Glutamatergic neuron (in vitro differentiated cells): ENCODE data around the gene AHNAK2. TPM values are rescaled to one million over a fixed set of nuclear protein-coding genes. Genes with fewer than 3 reads are reported as not detected.

Experiments used
- DNase-seq: peaks from one replicate; pipeline ENCODE4 v3.0.0; 2022
- H3K27ac Mint-ChIP-seq: one replicate; pipeline ENCODE4 v1.8.0; 2020; ENCODE audit warnings: mild to moderate bottlenecking, mixed read lengths, inconsistent platforms; ENCODE audit not compliant: unreplicated experiment
- H3K27me3 Mint-ChIP-seq: one replicate; pipeline ENCODE4 v1.8.0; 2020; ENCODE audit warnings: mild to moderate bottlenecking, moderate library complexity, mixed read lengths, inconsistent platforms; ENCODE audit not compliant: unreplicated experiment
- H3K36me3 Mint-ChIP-seq: one replicate; pipeline ENCODE4 v1.8.0; 2020; ENCODE audit warnings: mild to moderate bottlenecking, mixed read lengths, inconsistent platforms; ENCODE audit not compliant: unreplicated experiment
- H3K4me1 Mint-ChIP-seq: one replicate; pipeline ENCODE4 v1.8.0; 2020; ENCODE audit warnings: mild to moderate bottlenecking, low read depth, mixed read lengths, inconsistent platforms; ENCODE audit not compliant: unreplicated experiment
- H3K4me3 Mint-ChIP-seq: one replicate; pipeline ENCODE4 v1.8.0; 2020; ENCODE audit warnings: mild to moderate bottlenecking, mixed read lengths, inconsistent platforms; ENCODE audit not compliant: unreplicated experiment
- H3K9me3 Mint-ChIP-seq: one replicate; pipeline ENCODE4 v1.8.0; 2020; ENCODE audit warnings: mild to moderate bottlenecking, moderate library complexity, mixed read lengths, inconsistent platforms; ENCODE audit not compliant: unreplicated experiment
- CTCF ChIP-seq: fragments of 200-600 bp; sonication (generic); IDR thresholded peaks from one replicate; pipeline ENCODE4 v1.5.0; 2021; ENCODE audit not compliant: partially characterized antibody, unreplicated experiment
- total RNA-seq: library from RNA; stranded (reverse); fragmentation: NEBNext Ultra II Directional; extraction: Animal tissue kit (Norgen Biotek cat#: 25700); gene quantifications from one replicate; pipeline ENCODE4 v1.2.1, GENCODE V29; 2021; ENCODE audit not compliant: unreplicated experiment

The AHNAK2 gene
- total RNA-seq, 1 donor from 2014 or later, result 44.8 TPM

- Mint-ChIP-seq H3K36me3 (peaks cover 4% of the 10 kb centered on the region), H3K4me1 (peaks cover 1% of the 10 kb centered on the region), H3K27ac (peak overlapping the region; percentile 29), H3K27me3 (peaks cover 7% of the 10 kb centered on the region), H3K9me3 (peaks cover 5% of the 10 kb centered on the region), H3K4me3 (no peak overlapping the region)
- DNase-seq, result no peak
- TF ChIP-seq CTCF, result no peak
Measured at GRCh38 chr14:104998801-104999200, 20.6 kb upstream of the AHNAK2 start.

- Mint-ChIP-seq H3K9me3 (peaks cover 11% of the 10 kb centered on the region), H3K4me3 (no peak overlapping the region), H3K27ac (no peak overlapping the region), H3K36me3 (peaks cover 15% of the 10 kb centered on the region), H3K27me3 (peaks cover 16% of the 10 kb centered on the region), H3K4me1 (peaks cover 8% of the 10 kb centered on the region)
- DNase-seq, result peak; percentile 14
- no peak for TF ChIP-seq CTCF
Measured at GRCh38 chr14:104996483-104996882, 18.3 kb upstream of the AHNAK2 start.

- Mint-ChIP-seq H3K9me3 (peaks cover 11% of the 10 kb centered on the region), H3K27me3 (peaks cover 16% of the 10 kb centered on the region), H3K27ac (no peak overlapping the region), H3K4me1 (peaks cover 8% of the 10 kb centered on the region), H3K36me3 (peaks cover 15% of the 10 kb centered on the region), H3K4me3 (no peak overlapping the region)
- no peak for TF ChIP-seq CTCF
- no peak for DNase-seq
Measured at GRCh38 chr14:104996032-104996431, 17.9 kb upstream of the AHNAK2 start.

- no peak for TF ChIP-seq CTCF
- no peak overlapping the region for H3K4me3 Mint-ChIP-seq
- peaks cover 14% of the 10 kb centered on the region for H3K36me3 Mint-ChIP-seq
- peaks cover 16% of the 10 kb centered on the region for H3K27me3 Mint-ChIP-seq
- no peak overlapping the region for H3K27ac Mint-ChIP-seq
- H3K9me3 Mint-ChIP-seq, result peaks cover 14% of the 10 kb centered on the region
- H3K4me1 Mint-ChIP-seq, result peaks cover 9% of the 10 kb centered on the region
- no peak for DNase-seq
Measured at GRCh38 chr14:104994978-104995377, 16.8 kb upstream of the AHNAK2 start.

- H3K4me3 Mint-ChIP-seq, result no peak overlapping the region
- no peak for DNase-seq
- H3K4me1 Mint-ChIP-seq, result peaks cover 13% of the 10 kb centered on the region
- H3K27ac Mint-ChIP-seq, result no peak overlapping the region
- peaks cover 16% of the 10 kb centered on the region for H3K27me3 Mint-ChIP-seq
- peaks cover 11% of the 10 kb centered on the region for H3K36me3 Mint-ChIP-seq
- peaks cover 9% of the 10 kb centered on the region for H3K9me3 Mint-ChIP-seq
- TF ChIP-seq CTCF, result no peak
Measured at GRCh38 chr14:104993808-104994591, 15.8 kb upstream of the AHNAK2 start.
